Left renal pelvis (tissue), 4 donors: Measurements from ENCODE around the gene HHAT. TPM values are rescaled to one million over a fixed set of nuclear protein-coding genes. Genes with fewer than 3 reads are reported as not detected.

Experiments used
- DNase-seq, 4 donors: peaks; one replicate each; pipeline ENCODE4 v3.0.0-alpha.2; 2013; ENCODE audit warnings: low read depth in 4 of 4, low spot score in 3 of 4
- polyA plus RNA-seq, 4 donors: library from polyadenylated mRNA; unstranded; fragments of 120-200 nt; gene quantifications; one replicate each; pipeline ENCODE4 v1.2.1, GENCODE V29; 2013; ENCODE audit not compliant: insufficient read length in 4 of 4

Gene HHAT
- polyA plus RNA-seq, 4 donors = 11.8 to 14.6 (median 14.2) TPM

GRCh38 chr1:210696709-210697108 is 368.0 kb downstream of the HHAT start:
- DNase-seq = no peak

- DNase-seq = no peak
Measured at GRCh38 chr1:210697185-210697584, 368.5 kb downstream of the HHAT start.

GRCh38 chr1:210698661-210699060 is 370.0 kb downstream of the HHAT start:
- DNase-seq = no peak

- no peak for DNase-seq
Measured at GRCh38 chr1:210700083-210700482, 371.4 kb downstream of the HHAT start.

GRCh38 chr1:210700511-210700910 is 371.8 kb downstream of the HHAT start:
- DNase-seq = no peak

- no peak for DNase-seq
Measured at GRCh38 chr1:210702506-210702905, 373.8 kb downstream of the HHAT start.

- DNase-seq = no peak
Measured at GRCh38 chr1:210703593-210703992, 374.9 kb downstream of the HHAT start.

- DNase-seq = no peak
Measured at GRCh38 chr1:210705086-210705485, 376.4 kb downstream of the HHAT start.

GRCh38 chr1:210706246-210706645 is 377.5 kb downstream of the HHAT start:
- no peak for DNase-seq

GRCh38 chr1:210707300-210708240 is 378.9 kb downstream of the HHAT start:
- no peak for DNase-seq

- no peak for DNase-seq
Measured at GRCh38 chr1:210709701-210710100, 381.0 kb downstream of the HHAT start.

GRCh38 chr1:210711825-210712612 is 383.3 kb downstream of the HHAT start:
- no peak for DNase-seq

- DNase-seq = no peak
Measured at GRCh38 chr1:210715072-210715471, 386.4 kb downstream of the HHAT start.

GRCh38 chr1:210722410-210723081 is 393.8 kb downstream of the HHAT start:
- no peak for DNase-seq

GRCh38 chr1:210723646-210724045 is 394.9 kb downstream of the HHAT start:
- DNase-seq = no peak

GRCh38 chr1:210724768-210725167 is 396.1 kb downstream of the HHAT start:
- no peak for DNase-seq

Other genes starting within 250 kb of the HHAT start
- gene SERTAD4, start 96.1 kb upstream of the HHAT start, polyA plus RNA-seq = 10 to 100 TPM in 1 of 4 donors, 1 to 10 TPM in 3; 4.1 to 21.7 (median 4.6) TPM